HG03520 (cell line): ENCODE results near the gene TMEM41B.
"Not testable (repeated sequence)": the region's sequence is repeated elsewhere in the genome, so short reads cannot be mapped to it uniquely, and the experiment has no call there.

Source experiments
- ATAC-seq: cut with Tn5 transposase; IDR thresholded peaks from one replicate; pipeline ENCODE4 v1.9.1; 2021; ENCODE audit warnings: mild to moderate bottlenecking, moderate library complexity; ENCODE audit not compliant: unreplicated experiment

The TMEM41B gene

DNA sequence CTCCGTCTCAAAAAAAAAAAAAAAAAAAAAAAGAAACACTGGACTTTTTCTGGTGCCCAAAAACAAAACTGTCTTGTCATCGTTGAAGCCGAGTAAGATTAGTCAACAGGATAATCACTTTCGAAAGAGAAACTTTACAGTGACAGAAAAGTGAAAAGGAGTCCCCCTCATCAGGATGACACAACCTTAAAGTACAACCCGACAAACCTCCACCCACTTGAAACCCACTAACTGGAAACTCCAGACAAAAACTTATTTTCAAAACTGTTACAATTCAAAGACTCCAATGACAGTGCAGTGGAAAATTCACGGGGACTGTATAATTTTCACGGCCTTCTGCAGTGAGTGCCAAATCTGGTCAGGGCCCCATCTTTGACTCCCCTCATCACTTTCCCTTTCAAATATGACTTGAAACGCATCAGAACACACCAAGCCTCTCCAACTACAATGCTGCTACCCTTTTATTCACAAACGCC, 50.5 kb downstream of the TMEM41B start:
- ATAC-seq: peak; percentile 55

DNA sequence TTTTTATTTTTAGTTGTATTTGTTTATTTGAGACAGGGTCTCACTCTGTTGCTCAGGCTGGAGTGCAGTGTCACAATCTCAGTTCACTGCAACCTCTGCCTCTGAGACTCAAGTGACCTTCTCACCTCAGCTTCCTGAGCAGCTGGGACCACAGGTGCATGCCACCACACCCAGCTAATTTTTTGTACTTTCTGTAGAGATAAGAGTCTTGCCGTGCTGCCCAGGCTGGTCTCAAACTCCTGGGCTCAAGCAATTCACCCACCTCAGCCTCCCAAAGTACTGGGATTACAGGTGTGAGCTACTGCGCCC, 53.6 kb downstream of the TMEM41B start:
- not testable (repeated sequence) for ATAC-seq

DNA sequence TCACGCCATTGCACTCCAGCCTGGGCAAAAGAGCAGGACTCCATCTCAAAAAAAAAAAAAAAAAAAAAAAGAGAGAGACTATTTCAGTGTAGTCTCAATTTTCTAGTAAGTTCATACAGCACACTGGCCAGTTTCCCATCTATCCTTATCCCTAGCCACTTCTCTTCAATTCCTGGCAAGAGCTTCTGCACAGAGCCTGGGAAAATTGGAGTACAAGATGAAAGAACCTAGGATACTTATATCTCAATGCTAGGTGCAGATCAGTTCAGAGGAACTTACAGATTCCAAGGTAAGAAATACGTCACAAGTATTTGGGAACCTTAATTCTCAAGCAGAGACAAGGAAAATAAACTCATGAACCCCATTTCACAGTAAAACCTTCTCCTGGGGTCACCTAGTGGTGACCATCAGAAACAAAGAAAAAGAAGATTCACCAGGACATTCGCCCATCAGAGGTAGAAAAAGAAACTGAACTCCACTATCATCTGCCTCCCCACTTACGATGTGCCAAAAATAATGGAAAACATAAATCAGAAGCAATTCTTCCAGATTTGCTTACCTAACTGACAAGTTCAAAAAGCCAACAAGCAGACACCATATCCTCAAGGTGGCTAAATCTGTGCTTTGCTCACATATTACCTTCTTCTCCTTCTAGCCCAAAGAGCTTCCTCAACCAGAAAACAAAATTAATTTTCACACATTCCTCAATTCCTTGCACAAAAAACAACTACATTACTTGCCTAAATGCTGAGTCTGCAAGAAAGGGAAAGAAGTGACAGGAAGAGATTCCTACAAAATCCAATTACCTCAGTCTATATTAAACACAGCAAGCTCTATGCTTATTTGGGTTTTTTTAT, 54.2 kb downstream of the TMEM41B start:
- no peak for ATAC-seq

DNA sequence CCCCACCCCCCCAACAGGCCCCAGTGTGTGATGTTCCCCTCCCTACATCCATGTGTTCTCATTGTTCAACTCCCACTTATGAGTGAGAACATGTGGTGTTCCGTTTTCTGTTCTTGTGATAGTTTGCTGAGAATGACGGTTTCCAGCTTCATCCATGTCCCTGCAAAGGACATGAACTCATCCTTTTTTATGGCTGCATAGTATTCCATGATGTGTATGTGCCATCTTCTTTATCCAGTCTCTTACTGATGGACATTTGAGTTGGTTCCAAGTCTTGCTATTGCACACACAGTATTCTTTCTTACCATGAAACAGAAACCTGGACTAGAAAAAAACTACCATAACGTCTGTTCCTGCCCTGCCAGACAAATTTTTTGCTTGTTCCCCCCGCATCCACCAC, 56.1 kb downstream of the TMEM41B start:
- not testable (repeated sequence) for ATAC-seq

DNA sequence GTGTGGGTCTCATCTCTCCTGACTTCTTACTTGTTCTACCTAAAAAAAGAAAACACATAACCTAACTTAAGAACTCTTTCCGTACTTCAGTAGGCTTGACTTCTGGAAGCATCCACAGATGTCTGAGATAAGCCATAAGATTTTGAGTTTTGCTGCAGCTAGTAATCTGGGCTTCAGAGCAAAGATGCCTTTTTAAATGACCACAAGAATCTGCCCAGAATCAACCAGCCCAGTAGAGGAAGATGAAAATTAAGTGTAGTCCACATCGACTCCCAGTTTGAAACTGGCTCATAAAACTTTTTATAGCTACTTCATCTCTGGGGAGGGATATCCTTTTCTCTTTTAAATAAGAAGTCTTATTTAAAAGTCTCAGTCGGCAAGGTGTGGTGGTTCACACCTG, 60.0 kb downstream of the TMEM41B start:
- no peak for ATAC-seq

DNA sequence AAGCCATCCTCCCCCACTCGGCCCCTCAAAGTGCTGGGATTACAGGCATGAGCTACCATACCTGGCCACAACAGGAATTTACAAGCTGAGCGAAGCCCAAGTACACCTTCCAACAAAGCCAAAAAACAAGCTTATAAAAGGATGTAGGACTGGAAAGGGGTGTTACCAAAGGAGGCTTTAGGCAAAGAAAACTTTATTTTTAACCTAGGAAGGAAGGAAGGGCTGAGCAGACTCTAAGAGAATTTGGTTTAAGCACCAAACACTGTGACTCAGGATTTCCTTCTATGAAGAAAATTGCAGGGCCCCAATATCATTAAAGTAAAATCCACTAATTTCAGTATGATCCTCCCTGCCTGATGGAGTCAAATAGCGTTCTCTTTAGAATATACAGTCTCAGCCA, 61.3 kb downstream of the TMEM41B start:
- ATAC-seq: no peak

DNA sequence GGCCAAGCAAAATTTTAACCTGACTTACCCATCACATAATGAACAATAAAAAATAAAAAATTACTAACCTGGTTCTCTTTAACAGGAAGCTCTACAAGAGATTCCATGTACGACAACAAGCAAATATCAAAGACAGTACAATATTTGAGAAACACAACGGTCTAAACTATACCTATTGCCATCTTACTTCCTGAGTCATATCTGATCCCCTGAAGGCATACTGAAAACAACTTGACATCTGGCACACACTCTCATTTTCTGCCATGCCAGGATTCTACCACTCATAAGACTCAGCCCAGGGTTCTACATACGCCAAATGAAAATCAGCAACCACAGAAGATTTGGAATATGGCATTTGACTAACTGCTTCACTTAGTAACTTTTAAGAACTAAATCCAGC, 63.1 kb downstream of the TMEM41B start:
- no peak for ATAC-seq

DNA sequence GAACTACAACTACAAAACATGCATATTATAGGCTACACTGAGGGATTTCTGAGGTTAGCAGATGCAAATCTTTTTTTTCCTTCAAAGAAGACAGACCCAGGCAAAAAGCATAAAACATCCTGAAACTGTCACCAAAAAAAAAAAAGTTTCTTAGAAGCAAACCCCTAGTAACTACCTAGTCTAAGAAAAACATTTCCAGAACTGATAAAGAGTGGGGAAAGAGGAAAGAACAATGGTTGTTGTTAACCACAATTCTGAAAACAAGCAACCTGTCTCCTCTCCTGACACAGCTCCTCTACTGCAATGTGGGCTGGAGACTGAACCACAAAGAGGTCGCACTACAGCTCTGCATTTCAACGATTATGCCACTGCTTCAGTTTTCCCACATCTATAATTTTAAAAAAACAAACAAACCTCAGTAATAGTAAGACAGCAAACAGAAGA, 64.2 kb downstream of the TMEM41B start:
- ATAC-seq: no peak

DNA sequence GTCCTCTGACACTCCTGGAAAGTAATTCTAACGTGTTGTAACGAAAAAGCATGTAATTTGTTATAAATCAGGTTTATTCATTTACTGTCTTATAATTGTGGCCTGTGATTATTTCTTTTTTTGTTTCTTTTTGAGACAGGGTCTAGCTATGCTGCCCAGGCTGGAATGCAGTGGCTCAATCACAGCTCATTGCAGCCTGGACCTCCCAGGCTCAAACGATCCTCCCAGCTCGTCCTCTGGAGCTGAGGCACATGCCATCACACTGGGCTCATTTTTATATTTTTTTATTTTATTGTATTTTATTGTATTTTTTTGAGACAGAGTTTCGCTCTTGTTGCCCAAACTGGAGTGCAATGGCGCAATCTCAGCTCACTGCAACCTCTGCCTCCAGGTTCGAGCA, 65.1 kb downstream of the TMEM41B start:
- ATAC-seq: no peak

DNA sequence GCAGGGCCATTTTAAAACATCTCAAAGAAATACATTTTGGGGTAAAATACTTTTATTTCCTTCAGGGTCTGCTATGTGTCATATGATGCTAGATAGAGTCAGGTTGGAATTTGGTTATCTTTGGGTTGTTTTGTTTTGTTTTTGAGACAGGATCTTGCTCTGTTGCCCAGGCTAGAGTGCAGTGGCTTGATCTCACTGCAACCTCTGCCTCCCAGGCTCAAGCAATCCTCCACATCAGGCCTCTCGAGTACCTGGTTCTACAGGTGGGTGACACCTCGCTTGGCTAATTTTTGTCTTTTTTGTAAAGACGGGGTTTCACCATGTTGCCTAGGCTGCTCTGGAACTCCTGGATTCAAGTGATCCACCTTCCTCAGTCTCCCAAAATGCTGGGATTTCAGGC, 66.5 kb downstream of the TMEM41B start:
- no peak for ATAC-seq

DNA sequence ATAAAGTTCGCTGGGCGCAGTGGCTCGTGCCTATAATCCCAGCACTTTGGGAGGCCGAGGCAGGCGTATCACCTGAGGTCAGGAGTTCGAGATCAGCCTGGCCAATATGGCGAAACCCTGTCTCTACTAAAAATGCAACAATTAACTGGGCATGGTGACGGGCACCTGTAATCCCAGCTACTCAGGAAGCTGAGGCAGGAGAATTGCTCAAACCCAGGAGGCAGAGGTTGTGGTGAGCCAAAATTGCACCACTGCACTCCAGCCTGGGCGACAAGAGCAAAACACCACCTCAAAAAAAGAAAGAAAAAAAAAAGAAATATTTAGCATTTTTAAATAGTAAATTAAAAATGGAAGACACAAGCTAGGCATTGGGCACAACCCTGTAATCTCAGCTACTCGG, 78.2 kb downstream of the TMEM41B start:
- ATAC-seq: not testable (repeated sequence)

DNA sequence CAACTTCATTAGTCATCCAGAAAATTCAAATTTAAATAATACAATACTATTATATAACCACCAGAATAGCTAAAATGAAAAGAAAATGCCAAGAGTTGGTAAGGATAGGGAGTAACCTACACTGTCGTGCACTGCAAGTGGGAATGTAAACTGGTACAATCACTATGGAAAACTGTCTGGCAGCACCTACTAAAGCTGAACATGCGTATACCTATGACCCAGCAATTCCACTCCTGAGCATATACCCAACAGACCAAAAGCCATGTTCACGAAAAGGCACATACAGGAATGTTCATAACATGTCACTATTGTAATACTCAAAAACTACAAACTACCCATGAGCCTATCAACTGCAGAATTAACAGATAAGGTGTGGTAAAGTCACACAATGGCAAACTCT, 81.9 kb downstream of the TMEM41B start:
- no peak for ATAC-seq

DNA sequence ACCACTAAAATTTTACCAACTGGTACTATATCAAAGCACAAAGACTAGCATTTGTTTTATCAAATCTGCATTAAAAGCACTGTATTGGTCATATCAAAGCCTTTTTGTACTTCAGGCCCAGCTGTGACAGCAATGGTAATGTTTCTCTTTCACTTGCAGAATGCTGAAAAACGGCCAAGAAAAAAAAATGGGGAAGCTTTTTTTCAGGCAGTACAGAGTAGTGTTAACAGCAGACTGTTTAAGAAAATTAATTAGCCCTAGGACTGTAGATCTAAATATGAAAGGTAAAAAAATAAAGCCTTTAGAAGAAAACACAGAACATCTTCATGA, 82.6 kb downstream of the TMEM41B start:
- ATAC-seq: no peak
